Activated naive CD8-positive, alpha-beta T cell treated with anti-CD3 and anti-CD28 coated beads, Interleukin-2, amount 10 ng/mL, durations not matched to agents 7 days and 5 days (primary cell): ENCODE data around the gene SETDB2. TPM values are rescaled to one million over a fixed set of nuclear protein-coding genes. Genes with fewer than 3 reads are reported as not detected.
A peak's percentile ranks its signal among the peaks of the same experiment; 100 is the strongest.

Source experiments
- ATAC-seq: fragments of 150-1000 bp; cut with Tn5 transposase; one replicate; pipeline ENCODE4 v1.10.0; 2021; ENCODE audit warnings: low read depth, moderate library complexity
- POLR2A ChIA-PET: fragments of 350-600 bp; sonication (Branson Sonifier 250); formaldehyde crosslinking; loops from one replicate; lab custom pipeline; 2021; ENCODE audit warnings: antibody characterized with exemption; lab: Charles Lee
- DNase-seq: peaks from one replicate; pipeline ENCODE4 v3.0.0; 2021
- H3K27ac Mint-ChIP-seq: one replicate; pipeline ENCODE4 v1.8.0; 2022; ENCODE audit warnings: mild to moderate bottlenecking, mixed read lengths
- H3K27me3 Mint-ChIP-seq: one replicate; pipeline ENCODE4 v1.8.0; 2022; ENCODE audit warnings: mild to moderate bottlenecking, moderate library complexity, mixed read lengths
- H3K36me3 Mint-ChIP-seq: one replicate; pipeline ENCODE4 v1.8.0; 2021; ENCODE audit warnings: mild to moderate bottlenecking, mixed read lengths
- H3K4me1 Mint-ChIP-seq: one replicate; pipeline ENCODE4 v1.8.0; 2021; ENCODE audit warnings: mixed read lengths
- H3K4me3 Mint-ChIP-seq: one replicate; pipeline ENCODE4 v1.8.0; 2022; ENCODE audit warnings: mild to moderate bottlenecking, moderate library complexity, mixed read lengths
- H3K9me3 Mint-ChIP-seq: one replicate; pipeline ENCODE4 v1.8.0; 2021; ENCODE audit warnings: mixed read lengths
- total RNA-seq, 2 experiments: library from RNA; stranded (reverse); gene quantifications; one replicate each; pipeline ENCODE4 v1.2.3, GENCODE V29; 2021

SETDB2 gene
- total RNA-seq, 2 experiments from 2014 or later: 21.1 to 21.6 TPM

DNA sequence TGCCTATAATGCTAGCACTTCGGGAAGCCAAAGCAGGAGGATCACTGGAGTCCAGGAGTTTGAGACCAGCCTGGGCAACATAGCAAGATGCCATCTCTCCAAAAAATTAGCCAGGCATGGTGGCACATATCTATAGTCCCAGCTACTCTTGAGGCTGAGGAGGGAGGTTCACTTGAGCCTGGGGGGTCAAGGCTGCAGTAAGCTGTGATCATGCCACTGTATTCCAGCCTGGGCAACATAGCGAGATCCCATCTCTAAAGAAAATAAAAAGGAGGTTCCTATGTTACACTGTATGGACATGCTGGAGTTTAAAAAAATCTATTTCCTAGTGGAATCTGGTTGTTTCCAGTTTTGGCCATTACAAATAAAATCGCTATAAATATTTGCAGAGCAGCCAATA is 2.8 kb upstream of the SETDB2 start:
- Mint-ChIP-seq H3K4me3 (no peak overlapping the region), H3K27ac (no peak overlapping the region), H3K36me3 (peaks cover 5% of the 10 kb centered on the region), H3K9me3 (no peaks in the 10 kb centered on the region), H3K27me3 (peaks cover 13% of the 10 kb centered on the region), H3K4me1 (peaks cover 12% of the 10 kb centered on the region)
- ATAC-seq (no peak), DNase-seq (no peak)
- POLR2A ChIA-PET: no interaction called here

DNA sequence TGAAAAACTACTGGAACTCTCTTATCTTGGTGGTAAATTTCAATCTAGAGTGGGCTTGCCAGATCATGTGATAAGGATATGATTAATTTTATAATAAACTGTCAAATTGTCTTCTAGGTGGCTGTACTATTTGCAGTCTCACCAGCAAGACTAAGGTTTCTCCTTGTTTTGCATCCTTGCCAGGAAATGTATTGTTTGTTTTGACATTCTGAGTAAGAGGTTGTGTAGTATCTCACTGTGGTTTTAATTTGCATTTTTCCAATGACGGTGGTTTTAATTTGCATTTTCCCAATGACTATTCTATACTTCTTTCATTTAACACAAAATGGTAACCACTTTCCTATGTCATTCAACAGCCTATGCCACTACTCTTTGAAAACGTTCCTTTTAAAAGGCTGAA is 2.2 kb upstream of the SETDB2 start:
- Mint-ChIP-seq H3K27ac (no peak overlapping the region), H3K4me3 (no peak overlapping the region), H3K9me3 (no peaks in the 10 kb centered on the region), H3K4me1 (peaks cover 15% of the 10 kb centered on the region), H3K27me3 (peaks cover 13% of the 10 kb centered on the region), H3K36me3 (peaks cover 5% of the 10 kb centered on the region)
- no peak for ATAC-seq
- no peak for DNase-seq
- POLR2A ChIA-PET: no interaction called here

DNA sequence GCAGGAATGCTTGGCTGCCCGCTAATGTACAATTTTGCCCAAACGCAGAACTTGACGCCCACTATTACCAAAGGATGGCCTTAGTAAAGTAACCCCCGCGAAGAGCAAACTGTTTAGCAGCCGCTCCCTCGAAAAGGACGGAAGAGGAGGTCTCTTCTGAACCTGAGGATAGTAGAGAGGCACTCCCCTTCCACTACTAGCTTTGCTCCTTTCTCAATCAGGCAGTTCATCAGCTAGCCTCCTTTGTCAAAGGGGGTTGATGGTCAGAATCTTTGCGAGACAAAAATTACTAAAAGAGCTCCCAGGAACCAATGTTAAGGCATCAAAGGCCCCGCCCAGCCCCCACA is 744 bp upstream of the SETDB2 start:
- peaks cover 21% of the 10 kb centered on the region for H3K4me1 Mint-ChIP-seq
- DNase-seq (no peak), ATAC-seq (peak; percentile 3)
- POLR2A ChIA-PET: interaction anchor here (0.6 to 4.7 kb wide), 20 partner anchors 11 to 554 kb away, joined by 3 to 119 read pairs (median 5); partner anchors contain the start of genes ARL11, EBPL, KPNA3 and PHF11
- peak overlapping the region; percentile 92 for H3K4me3 Mint-ChIP-seq
- H3K36me3 Mint-ChIP-seq: peaks cover 5% of the 10 kb centered on the region
- H3K27ac Mint-ChIP-seq: peak overlapping the region; percentile 97
- H3K27me3 Mint-ChIP-seq: peaks cover 6% of the 10 kb centered on the region
- no peaks in the 10 kb centered on the region for H3K9me3 Mint-ChIP-seq

DNA sequence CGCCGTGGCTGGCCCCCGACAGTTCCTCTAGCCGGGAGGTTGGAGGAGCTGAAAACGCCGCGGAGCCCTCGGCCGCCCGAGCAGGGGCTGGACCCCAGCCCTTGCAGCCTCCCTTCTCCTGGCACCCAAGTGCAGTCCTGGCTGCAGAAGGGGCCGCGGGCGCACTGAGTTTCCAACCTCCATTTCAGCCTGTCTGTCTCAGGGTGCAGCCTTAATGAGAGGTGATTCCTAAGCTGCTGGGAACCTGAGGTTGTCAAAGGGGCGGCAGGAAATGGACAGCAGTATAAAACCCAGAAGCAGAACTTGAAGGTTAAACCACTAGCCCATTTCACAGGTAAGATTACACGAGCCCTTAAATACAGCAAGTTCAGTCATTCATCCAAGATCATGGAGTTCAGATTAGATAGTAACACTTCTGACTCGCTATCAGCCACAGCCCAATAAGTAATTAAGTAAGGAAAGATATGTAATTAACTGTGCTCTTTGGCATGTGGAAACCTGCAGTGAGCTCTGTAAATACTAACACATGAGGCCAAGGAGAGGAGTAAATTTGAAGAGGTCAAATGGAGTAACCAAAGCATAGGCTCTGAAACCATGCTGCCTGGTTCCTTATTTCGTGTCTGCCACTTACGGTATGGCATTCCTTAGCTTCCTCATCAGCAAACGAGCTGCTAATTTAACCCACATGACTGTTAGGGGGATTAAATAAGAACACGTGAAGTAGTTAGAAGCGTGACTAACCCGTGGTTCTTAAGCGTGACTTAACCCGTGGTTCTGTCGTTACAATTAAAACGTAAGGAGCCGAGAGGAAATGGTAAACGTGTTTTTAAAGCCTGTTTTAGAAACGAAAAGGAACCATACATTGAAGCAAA is 686 bp downstream of the SETDB2 start:
- DNase-seq (no peak), ATAC-seq (peak; percentile 8)
- H3K27me3 Mint-ChIP-seq: peaks cover 3% of the 10 kb centered on the region
- peaks cover 25% of the 10 kb centered on the region for H3K4me1 Mint-ChIP-seq
- H3K36me3 Mint-ChIP-seq: peaks cover 16% of the 10 kb centered on the region
- POLR2A ChIA-PET: interaction anchor here (0.9 to 4.7 kb wide), 14 partner anchors 10 to 469 kb away, joined by 3 to 119 read pairs (median 5); partner anchors contain the start of genes ARL11, CDADC1, FNDC3A and PHF11
- H3K4me3 Mint-ChIP-seq: peak overlapping the region; percentile 92
- peak overlapping the region; percentile 97 for H3K27ac Mint-ChIP-seq
- H3K9me3 Mint-ChIP-seq: no peaks in the 10 kb centered on the region

DNA sequence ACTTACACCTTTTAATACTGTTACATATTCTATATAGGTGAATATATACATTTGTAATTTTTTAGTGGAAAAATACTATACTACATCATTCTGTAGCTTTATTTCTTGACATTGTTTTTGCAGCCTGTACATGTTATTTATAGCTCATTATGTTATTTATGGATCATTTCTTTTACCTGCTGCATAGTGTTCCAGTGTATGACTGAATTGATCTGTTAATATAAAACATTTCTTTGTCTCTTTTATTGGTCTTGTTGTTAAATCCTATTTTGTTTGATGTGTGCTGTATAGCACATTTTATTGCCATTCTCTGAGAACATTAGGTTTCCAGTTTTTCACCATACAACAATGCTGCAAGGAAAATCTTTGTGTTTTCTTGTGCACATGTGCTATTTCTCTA is 2.4 kb downstream of the SETDB2 start:
- no peak for DNase-seq
- peak overlapping the region; percentile 71 for H3K27ac Mint-ChIP-seq
- POLR2A ChIA-PET: interaction anchor here (4.7 kb wide), 1 partner anchor 48 kb away, joined by 119 read pairs; the partner anchor contains the start of gene PHF11
- no peak for ATAC-seq
- H3K4me1 Mint-ChIP-seq: peaks cover 32% of the 10 kb centered on the region
- H3K4me3 Mint-ChIP-seq: peak overlapping the region; percentile 62
- no peaks in the 10 kb centered on the region for H3K9me3 Mint-ChIP-seq
- H3K27me3 Mint-ChIP-seq: no peaks in the 10 kb centered on the region
- H3K36me3 Mint-ChIP-seq: peaks cover 20% of the 10 kb centered on the region

DNA sequence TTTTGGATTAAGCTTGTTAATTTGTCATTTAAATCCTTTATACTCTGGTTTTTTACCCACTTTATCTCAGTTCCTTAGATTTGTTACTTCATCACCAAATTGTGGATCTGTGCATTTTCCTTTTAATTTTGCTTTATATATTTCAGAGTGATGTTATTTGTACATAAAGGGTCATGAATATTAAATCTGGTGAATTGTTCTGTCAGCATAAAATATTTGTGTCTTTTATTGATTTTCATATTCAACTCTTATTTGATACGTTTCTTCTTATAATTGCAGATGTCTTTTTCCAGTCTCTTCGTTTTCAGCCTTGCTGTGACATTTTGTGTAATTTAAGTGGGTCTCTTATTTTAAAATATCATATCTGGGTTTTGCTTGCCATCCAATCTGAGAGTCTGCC is 4.7 kb downstream of the SETDB2 start:
- POLR2A ChIA-PET: no interaction called here

DNA sequence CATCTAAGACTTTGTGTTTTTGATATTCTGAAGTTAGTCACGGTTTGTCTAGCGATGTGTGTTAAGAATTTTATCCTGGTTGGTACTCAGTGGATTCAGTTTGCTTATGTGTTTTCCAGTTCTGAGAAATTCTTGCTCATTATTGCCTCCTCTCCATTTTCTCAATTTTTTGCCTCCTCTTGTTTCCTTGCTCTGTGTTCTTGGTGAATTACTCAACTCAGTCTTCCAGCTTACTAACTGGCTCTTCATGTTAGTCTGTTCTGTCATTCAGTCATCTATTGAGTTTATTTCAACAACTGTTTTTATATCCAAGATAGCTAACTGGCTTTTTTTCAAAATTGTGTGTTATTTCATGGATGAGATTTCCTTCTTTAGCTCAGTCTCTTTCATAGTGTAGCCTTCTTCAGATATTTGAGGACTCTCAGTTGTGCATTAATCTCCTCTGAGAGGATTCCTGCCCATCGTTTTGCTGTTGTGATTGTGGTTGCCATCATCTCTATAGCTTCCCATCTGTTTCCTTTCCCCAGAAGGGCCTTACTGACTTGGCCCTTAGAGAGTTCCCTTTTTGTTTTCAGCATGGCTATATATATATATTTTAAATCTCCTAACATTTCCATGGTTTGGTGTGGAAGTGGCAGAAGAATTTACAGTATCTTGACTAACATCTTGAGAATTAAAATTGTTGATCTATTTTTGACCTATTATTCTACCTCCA is 6.2 kb downstream of the SETDB2 start:
- Mint-ChIP-seq H3K36me3 (peaks cover 37% of the 10 kb centered on the region), H3K27ac (no peak overlapping the region), H3K4me3 (no peak overlapping the region), H3K9me3 (no peaks in the 10 kb centered on the region), H3K27me3 (no peaks in the 10 kb centered on the region), H3K4me1 (peaks cover 36% of the 10 kb centered on the region)
- POLR2A ChIA-PET: interaction anchor here (1.4 kb wide), 1 partner anchor 46 kb away, joined by 3 read pairs; the partner anchor contains the start of gene PHF11
- ATAC-seq (no peak), DNase-seq (no peak)

More for the DNA sequence above, 4.7 kb downstream of the SETDB2 start:
- H3K36me3 Mint-ChIP-seq: peaks cover 35% of the 10 kb centered on the region
- no peaks in the 10 kb centered on the region for H3K9me3 Mint-ChIP-seq
- DNase-seq (no peak), ATAC-seq (no peak)
- H3K4me3 Mint-ChIP-seq: no peak overlapping the region
- peaks cover 27% of the 10 kb centered on the region for H3K4me1 Mint-ChIP-seq
- H3K27me3 Mint-ChIP-seq: no peaks in the 10 kb centered on the region
- H3K27ac Mint-ChIP-seq: no peak overlapping the region

DNA sequence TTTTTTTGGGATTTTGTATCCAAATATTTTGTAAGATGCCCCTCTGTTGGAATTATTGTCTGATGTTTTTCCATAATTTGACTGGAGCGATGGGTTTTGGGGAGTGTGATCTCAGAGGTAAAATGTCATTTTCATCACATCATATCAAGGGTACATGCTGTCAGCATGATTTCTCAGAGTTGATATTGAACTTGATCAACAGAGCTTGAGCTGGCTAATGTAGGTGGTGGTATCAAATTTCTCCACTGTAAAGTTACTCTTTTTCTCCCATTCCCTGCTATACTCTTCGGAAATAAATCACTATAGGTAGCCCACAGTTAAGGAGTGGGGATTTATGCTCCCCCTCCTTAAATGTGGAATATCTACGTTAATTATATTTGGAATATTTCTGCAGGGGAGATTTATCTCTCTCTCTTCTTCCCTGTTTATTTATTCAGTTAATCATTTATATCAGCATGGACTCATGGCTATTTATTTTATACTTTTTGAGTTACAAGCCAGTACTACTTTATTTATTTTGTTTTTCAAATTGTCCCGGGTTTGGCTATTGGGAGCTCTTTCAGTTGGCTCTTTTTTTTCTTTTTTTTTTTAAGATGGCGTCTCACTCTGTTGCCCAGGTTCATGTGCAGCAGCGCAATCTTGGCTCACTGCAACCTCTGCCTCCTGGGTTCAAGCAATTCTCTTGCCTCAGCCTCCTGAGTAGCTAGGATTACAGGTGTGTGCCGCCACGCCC is 8.8 kb downstream of the SETDB2 start:
- no peak overlapping the region for H3K4me3 Mint-ChIP-seq
- POLR2A ChIA-PET: interaction anchor here (1.0 to 2.7 kb wide), 2 partner anchors 9 to 43 kb away, joined by 5 to 16 read pairs; partner anchors contain the start of genes CAB39L, PHF11 and SETDB2
- H3K36me3 Mint-ChIP-seq: peaks cover 35% of the 10 kb centered on the region
- DNase-seq (no peak), ATAC-seq (no peak)
- peaks cover 21% of the 10 kb centered on the region for H3K4me1 Mint-ChIP-seq
- H3K9me3 Mint-ChIP-seq: no peaks in the 10 kb centered on the region
- no peak overlapping the region for H3K27ac Mint-ChIP-seq
- H3K27me3 Mint-ChIP-seq: no peaks in the 10 kb centered on the region

DNA sequence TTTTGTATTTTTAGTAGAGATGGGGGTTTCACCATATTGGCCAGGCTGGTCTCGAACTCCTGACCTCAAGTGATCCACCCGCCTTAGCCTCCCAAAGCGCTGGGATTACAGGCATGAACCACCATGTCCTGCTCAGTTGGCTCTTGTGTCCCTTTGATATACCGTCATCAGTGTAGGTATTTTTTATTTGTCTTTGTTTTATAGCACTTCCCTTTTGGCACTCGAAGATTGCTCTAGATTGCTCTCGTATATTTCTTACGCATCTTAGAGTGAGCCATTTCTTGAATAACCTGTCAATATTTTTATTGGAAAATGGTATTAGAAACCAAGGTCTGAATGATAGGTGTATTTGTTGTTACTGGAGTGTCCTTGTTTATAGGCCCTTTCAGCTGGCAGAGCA is 9.4 kb downstream of the SETDB2 start:
- H3K36me3 Mint-ChIP-seq: peaks cover 37% of the 10 kb centered on the region
- no peak overlapping the region for H3K27ac Mint-ChIP-seq
- DNase-seq (no peak), ATAC-seq (no peak)
- H3K9me3 Mint-ChIP-seq: no peaks in the 10 kb centered on the region
- POLR2A ChIA-PET: interaction anchor here (2.7 kb wide), 1 partner anchor 9 kb away, joined by 16 read pairs; the partner anchor contains the start of genes CAB39L and SETDB2
- H3K4me3 Mint-ChIP-seq: no peak overlapping the region
- H3K27me3 Mint-ChIP-seq: no peaks in the 10 kb centered on the region
- peaks cover 21% of the 10 kb centered on the region for H3K4me1 Mint-ChIP-seq

DNA sequence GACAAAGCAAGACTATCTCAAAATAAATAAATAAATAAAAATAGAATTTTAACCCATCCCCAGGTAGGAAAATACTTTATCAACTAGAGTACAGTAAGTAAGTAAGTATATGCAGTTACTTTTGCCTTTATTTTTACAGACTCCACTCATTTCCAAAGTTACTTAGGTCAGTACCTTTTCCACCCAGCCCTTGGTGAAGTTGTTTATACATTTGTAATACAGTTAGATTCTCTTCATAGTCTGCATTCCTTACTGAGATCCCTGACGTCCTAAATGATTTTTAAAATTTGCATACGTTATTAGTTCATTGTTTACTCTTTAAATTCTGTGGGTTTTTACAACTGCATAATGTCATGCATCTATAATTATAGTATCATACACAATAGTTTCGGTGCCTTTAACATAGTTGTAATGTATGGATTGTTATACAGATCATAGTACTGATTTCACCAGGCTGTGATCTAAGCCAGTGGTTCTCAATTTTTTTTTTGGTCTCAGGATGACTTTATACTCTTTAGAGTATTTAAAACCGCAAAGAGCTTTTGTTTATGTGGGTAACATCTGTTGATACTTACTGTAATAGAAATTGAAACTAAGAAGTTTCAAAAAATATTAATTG is 10.4 kb downstream of the SETDB2 start:
- no peaks in the 10 kb centered on the region for H3K9me3 Mint-ChIP-seq
- peaks cover 29% of the 10 kb centered on the region for H3K36me3 Mint-ChIP-seq
- ATAC-seq (peak; percentile 50), DNase-seq (no peak)
- POLR2A ChIA-PET: interaction anchor here (2.7 kb wide), 1 partner anchor 10 kb away, joined by 16 read pairs; the partner anchor contains the start of genes CAB39L and SETDB2
- H3K27me3 Mint-ChIP-seq: no peaks in the 10 kb centered on the region
- peak overlapping the region; percentile 38 for H3K4me3 Mint-ChIP-seq
- no peak overlapping the region for H3K27ac Mint-ChIP-seq
- H3K4me1 Mint-ChIP-seq: peaks cover 19% of the 10 kb centered on the region

DNA sequence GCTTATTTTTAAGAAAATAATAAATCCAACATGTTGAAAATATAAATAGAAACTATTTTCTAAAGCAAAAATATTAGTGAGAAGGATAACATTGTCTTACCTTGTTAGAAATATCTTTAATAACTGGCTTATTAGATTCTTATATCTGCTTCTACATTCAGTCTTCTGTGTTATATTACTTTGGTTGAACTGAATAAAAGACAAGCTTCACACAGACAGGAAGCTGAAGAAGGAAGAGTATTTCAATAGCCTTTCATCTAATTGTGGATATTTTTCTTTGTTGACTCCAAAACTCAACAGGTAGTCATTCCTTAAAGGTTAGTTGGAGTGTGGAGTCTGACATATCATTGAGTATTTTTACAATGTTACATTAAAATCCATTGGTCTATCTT is 10.9 kb downstream of the SETDB2 start:
- no peaks in the 10 kb centered on the region for H3K27me3 Mint-ChIP-seq
- H3K27ac Mint-ChIP-seq: no peak overlapping the region
- no peaks in the 10 kb centered on the region for H3K9me3 Mint-ChIP-seq
- ATAC-seq (no peak), DNase-seq (no peak)
- peaks cover 17% of the 10 kb centered on the region for H3K4me1 Mint-ChIP-seq
- POLR2A ChIA-PET: interaction anchor here (2.7 kb wide), 1 partner anchor 11 kb away, joined by 16 read pairs; the partner anchor contains the start of genes CAB39L and SETDB2
- peaks cover 26% of the 10 kb centered on the region for H3K36me3 Mint-ChIP-seq
- no peak overlapping the region for H3K4me3 Mint-ChIP-seq

DNA sequence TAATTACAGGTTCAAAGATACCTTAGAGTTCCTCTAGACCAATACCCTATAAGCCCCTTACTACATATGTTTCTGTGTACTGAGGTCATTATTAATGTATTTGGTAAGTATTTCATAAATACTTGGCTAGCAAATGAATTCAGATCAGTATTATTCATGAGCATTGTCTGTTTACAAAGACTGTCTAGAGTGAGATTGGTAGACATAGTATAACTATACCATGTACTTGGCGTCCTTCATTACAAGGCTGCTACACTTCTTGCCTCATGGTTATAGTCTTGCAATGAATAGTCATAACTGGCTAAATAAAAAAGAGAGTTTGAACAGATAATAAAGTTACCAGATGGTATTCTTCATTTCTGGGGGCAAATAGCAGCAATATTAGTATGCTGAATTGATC is 12.1 kb downstream of the SETDB2 start:
- Mint-ChIP-seq H3K36me3 (peaks cover 31% of the 10 kb centered on the region), H3K9me3 (no peaks in the 10 kb centered on the region), H3K4me1 (peaks cover 12% of the 10 kb centered on the region), H3K4me3 (no peak overlapping the region), H3K27me3 (no peaks in the 10 kb centered on the region), H3K27ac (no peak overlapping the region)
- DNase-seq (no peak), ATAC-seq (no peak)
- POLR2A ChIA-PET: no interaction called here
